SK-N-SH treated with all-trans-retinoic acid at 6 μM for 48 hours (cell line): ENCODE measurements around the gene RIC8A.

Experiments used
- ARNTL ChIP-seq: fragments of 450-650 bp; formaldehyde crosslinking; IDR thresholded peaks from 2 replicates; pipeline ENCODE4 v1.5.0; 2020; ENCODE audit warnings: low read depth, mild to moderate bottlenecking, moderate library complexity, borderline replicate concordance
- BACH2 ChIP-seq: fragments of 250-450 bp; sonication (Bioruptor Pico); IDR thresholded peaks from 2 replicates; pipeline ENCODE4 v1.9.0; 2021; ENCODE audit warnings: mild to moderate bottlenecking, borderline replicate concordance
- CSDC2 ChIP-seq: fragments of 250-450 bp; sonication (Bioruptor Pico); IDR thresholded peaks from 2 replicates; pipeline ENCODE4 v1.5.0; 2020; ENCODE audit warnings: mild to moderate bottlenecking, moderate library complexity
- ESRRG ChIP-seq: fragments of 250-450 bp; sonication (Bioruptor Pico); IDR thresholded peaks from 2 replicates; pipeline ENCODE4 v1.6.1; 2021; ENCODE audit warnings: mild to moderate bottlenecking
- OSR1 ChIP-seq: fragments of 250-450 bp; sonication (Bioruptor Pico); IDR thresholded peaks from 2 replicates; pipeline ENCODE4 v1.8.0; 2022; ENCODE audit warnings: moderate library complexity, mild to moderate bottlenecking, inconsistent platforms
- TCF4 ChIP-seq: fragments of 250-450 bp; sonication (Bioruptor Pico); IDR thresholded peaks from 2 replicates; pipeline ENCODE4 v1.8.0; 2021; ENCODE audit warnings: mild to moderate bottlenecking, moderate library complexity, borderline replicate concordance
- TOX ChIP-seq: fragments of 250-450 bp; sonication (Bioruptor Pico); IDR thresholded peaks from 2 replicates; pipeline ENCODE4 v1.8.0; 2021; ENCODE audit warnings: mild to moderate bottlenecking, moderate library complexity, borderline replicate concordance
- ZFP3 ChIP-seq: fragments of 250-450 bp; sonication (Bioruptor Pico); IDR thresholded peaks from 2 replicates; pipeline ENCODE4 v1.5.0; 2020; ENCODE audit warnings: mild to moderate bottlenecking, moderate library complexity
- ZFP30 ChIP-seq: fragments of 450-650 bp; formaldehyde crosslinking; IDR thresholded peaks from 2 replicates; pipeline ENCODE4 v1.5.0; 2022; ENCODE audit warnings: mild to moderate bottlenecking, moderate library complexity
- TF ChIP-seq, protein P1 (sequence below): fragments of 250-450 bp; sonication (Bioruptor Pico); IDR thresholded peaks from 2 replicates; pipeline ENCODE4 v1.5.1; 2021; ENCODE audit warnings: mild to moderate bottlenecking, moderate library complexity
- TF ChIP-seq, protein P2 (sequence below): fragments of 250-450 bp; sonication (Bioruptor Pico); IDR thresholded peaks from 2 replicates; pipeline ENCODE4 v1.8.0; 2021; ENCODE audit warnings: low read depth, mild to moderate bottlenecking, moderate library complexity, borderline replicate concordance
- TF ChIP-seq, protein P3 (sequence below): fragments of 250-450 bp; sonication (Bioruptor Pico); IDR thresholded peaks from 2 replicates; pipeline ENCODE4 v1.5.1; 2020; ENCODE audit warnings: low read depth, mild to moderate bottlenecking, moderate library complexity
- TF ChIP-seq, protein P4 (sequence below): fragments of 250-450 bp; sonication (Bioruptor Pico); IDR thresholded peaks from 2 replicates; pipeline ENCODE4 v1.8.0; 2020; ENCODE audit warnings: mild to moderate bottlenecking, moderate library complexity, borderline replicate concordance

DNA sequence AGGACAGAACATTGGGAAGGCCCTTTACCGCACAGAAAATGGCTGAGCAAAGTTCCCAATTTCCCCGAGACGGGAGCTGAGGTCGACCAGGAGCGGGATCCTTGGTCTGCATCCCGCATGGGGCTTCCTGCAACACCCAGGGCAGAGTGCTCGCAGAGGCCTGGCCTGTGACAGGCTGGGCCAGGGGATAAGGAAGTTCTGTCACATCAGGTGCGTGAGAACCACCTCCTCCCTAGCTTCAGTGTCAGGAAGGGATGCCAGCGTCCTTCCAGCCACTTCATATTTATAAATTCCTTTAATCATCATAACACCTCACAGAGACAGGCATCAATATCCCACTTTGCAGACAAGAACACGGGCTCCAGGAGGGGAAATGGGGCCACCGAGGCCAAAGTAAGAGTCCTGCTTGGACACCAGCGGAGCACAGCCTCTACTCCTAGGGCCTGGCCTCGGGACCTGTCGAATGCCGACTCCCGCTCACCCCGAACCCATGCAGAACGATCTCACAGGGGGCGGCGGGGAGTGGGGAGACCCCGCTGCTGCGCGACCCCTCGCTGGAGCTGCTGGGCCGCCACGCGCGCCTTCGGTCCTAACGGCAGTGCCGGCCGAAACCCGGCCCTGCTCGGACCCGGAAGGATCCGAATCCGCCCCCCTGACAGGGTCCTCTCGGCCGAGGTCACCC is 841 bp upstream of the RIC8A start:
- TF ChIP-seq, protein P1, sequence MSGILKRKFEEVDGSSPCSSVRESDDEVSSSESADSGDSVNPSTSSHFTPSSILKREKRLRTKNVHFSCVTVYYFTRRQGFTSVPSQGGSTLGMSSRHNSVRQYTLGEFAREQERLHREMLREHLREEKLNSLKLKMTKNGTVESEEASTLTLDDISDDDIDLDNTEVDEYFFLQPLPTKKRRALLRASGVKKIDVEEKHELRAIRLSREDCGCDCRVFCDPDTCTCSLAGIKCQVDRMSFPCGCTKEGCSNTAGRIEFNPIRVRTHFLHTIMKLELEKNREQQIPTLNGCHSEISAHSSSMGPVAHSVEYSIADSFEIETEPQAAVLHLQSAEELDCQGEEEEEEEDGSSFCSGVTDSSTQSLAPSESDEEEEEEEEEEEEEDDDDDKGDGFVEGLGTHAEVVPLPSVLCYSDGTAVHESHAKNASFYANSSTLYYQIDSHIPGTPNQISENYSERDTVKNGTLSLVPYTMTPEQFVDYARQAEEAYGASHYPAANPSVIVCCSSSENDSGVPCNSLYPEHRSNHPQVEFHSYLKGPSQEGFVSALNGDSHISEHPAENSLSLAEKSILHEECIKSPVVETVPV, result no peak
- TF ChIP-seq ARNTL (no peak), CSDC2 (CRISPR knock-in tag) (no peak), TOX (CRISPR knock-in tag) (no peak), ZFP30 (CRISPR knock-in tag) (no peak), OSR1 (CRISPR knock-in tag) (no peak), TCF4 (no peak), BACH2 (no peak), ZFP3 (CRISPR knock-in tag) (no peak), ESRRG (CRISPR knock-in tag) (no peak)
- TF ChIP-seq, protein P2, sequence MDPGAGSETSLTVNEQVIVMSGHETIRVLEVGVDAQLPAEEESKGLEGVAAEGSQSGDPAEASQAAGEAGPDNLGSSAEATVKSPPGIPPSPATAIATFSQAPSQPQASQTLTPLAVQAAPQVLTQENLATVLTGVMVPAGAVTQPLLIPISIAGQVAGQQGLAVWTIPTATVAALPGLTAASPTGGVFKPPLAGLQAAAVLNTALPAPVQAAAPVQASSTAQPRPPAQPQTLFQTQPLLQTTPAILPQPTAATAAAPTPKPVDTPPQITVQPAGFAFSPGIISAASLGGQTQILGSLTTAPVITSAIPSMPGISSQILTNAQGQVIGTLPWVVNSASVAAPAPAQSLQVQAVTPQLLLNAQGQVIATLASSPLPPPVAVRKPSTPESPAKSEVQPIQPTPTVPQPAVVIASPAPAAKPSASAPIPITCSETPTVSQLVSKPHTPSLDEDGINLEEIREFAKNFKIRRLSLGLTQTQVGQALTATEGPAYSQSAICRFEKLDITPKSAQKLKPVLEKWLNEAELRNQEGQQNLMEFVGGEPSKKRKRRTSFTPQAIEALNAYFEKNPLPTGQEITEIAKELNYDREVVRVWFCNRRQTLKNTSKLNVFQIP (CRISPR knock-in tag), result no peak
- TF ChIP-seq, protein P3, sequence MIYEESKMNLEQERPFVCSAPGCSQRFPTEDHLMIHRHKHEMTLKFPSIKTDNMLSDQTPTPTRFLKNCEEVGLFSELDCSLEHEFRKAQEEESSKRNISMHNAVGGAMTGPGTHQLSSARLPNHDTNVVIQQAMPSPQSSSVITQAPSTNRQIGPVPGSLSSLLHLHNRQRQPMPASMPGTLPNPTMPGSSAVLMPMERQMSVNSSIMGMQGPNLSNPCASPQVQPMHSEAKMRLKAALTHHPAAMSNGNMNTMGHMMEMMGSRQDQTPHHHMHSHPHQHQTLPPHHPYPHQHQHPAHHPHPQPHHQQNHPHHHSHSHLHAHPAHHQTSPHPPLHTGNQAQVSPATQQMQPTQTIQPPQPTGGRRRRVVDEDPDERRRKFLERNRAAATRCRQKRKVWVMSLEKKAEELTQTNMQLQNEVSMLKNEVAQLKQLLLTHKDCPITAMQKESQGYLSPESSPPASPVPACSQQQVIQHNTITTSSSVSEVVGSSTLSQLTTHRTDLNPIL (CRISPR knock-in tag), result no peak
- TF ChIP-seq, protein P4, sequence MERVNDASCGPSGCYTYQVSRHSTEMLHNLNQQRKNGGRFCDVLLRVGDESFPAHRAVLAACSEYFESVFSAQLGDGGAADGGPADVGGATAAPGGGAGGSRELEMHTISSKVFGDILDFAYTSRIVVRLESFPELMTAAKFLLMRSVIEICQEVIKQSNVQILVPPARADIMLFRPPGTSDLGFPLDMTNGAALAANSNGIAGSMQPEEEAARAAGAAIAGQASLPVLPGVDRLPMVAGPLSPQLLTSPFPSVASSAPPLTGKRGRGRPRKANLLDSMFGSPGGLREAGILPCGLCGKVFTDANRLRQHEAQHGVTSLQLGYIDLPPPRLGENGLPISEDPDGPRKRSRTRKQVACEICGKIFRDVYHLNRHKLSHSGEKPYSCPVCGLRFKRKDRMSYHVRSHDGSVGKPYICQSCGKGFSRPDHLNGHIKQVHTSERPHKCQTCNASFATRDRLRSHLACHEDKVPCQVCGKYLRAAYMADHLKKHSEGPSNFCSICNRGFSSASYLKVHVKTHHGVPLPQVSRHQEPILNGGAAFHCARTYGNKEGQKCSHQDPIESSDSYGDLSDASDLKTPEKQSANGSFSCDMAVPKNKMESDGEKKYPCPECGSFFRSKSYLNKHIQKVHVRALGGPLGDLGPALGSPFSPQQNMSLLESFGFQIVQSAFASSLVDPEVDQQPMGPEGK (CRISPR knock-in tag), result no peak
